GM12878 (cell line): ENCODE measurements around the gene UBE2E1. TPM values are rescaled to one million over a fixed set of nuclear protein-coding genes. Genes with fewer than 3 reads are reported as not detected.

Source experiments
- ATAC-seq: fragments of 200-7000 bp; cut with Tn5 transposase; 3 replicates; pipeline ENCODE4 v1.9.1; 2020; ENCODE audit warnings: mild to moderate bottlenecking, moderate library complexity
- BruUV-seq: library from RNA; stranded (reverse); fragments of 400-500 nt; replicated peaks from 2 replicates; lab custom pipeline; 2021; lab: Mats Ljungman, UMichigan
- CTCF ChIA-PET: fragments of 300-600 bp; sonication (Branson Sonifier 250); formaldehyde crosslinking; extraction: SDS; loops from one replicate; lab custom pipeline; 2021; ENCODE audit warnings: inconsistent platforms; lab: Yijun Ruan, JAX
- POLR2A ChIA-PET: fragments of 350-600 bp; formaldehyde crosslinking; extraction: SDS; loops from one replicate; lab custom pipeline; 2021; ENCODE audit warnings: inconsistent platforms; lab: Charles Lee
- RAD21 ChIA-PET: fragments of 300-600 bp; sonication (Branson Sonifier 250); formaldehyde crosslinking; loops from one replicate; lab custom pipeline; 2023; ENCODE audit warnings: antibody characterized with exemption; ENCODE audit not compliant: unreplicated experiment; lab: Charles Lee
- SMC1A ChIA-PET: fragments of 300-600 bp; sonication (Branson Sonifier 250); formaldehyde crosslinking; loops from one replicate; lab custom pipeline; 2023; ENCODE audit not compliant: unreplicated experiment, uncharacterized antibody; lab: Charles Lee
- DNase-seq: peaks from one replicate; pipeline ENCODE4 v3.0.0-alpha.2; 2011; ENCODE audit warnings: low read depth, low spot score
- FAIRE-seq: peaks from 3 replicates; lab custom pipeline; 2011; peaks lifted over from hg19 to GRCh38; lab: Jason Lieb, UNC
- H2AFZ ChIP-seq: 2 replicates; pipeline ENCODE4 v1.6.0; 2011; ENCODE audit warnings: low read depth, low read length, control low read depth; ENCODE audit not compliant: control insufficient read depth
- H3K27ac ChIP-seq: 2 replicates; pipeline ENCODE4 v1.5.1; 2011; ENCODE audit warnings: control low read depth; ENCODE audit not compliant: control insufficient read depth, insufficient read depth
- H3K27me3 ChIP-seq, 2 experiments: replicated peaks in 1 of 2; 2 replicates each; pipeline versions ENCODE4 v1.6.0 to v1.6.1; 2011; ENCODE audit warnings: low read length in 1 of 2; ENCODE audit not compliant: control insufficient read depth in 2 of 2, insufficient read depth in 2 of 2
- H3K36me3 ChIP-seq, 2 experiments: 2 replicates each; pipeline ENCODE4 v1.5.1; 2011; ENCODE audit warnings: low read length in 1 of 2; ENCODE audit not compliant: control insufficient read depth in 2 of 2, insufficient read depth in 2 of 2
- H3K4me1 ChIP-seq: 2 replicates; pipeline ENCODE4 v1.6.1; 2011; ENCODE audit warnings: mild to moderate bottlenecking, low read length, moderate library complexity, mixed read lengths; ENCODE audit not compliant: control insufficient read depth, insufficient read depth
- H3K4me2 ChIP-seq: 2 replicates; pipeline ENCODE4 v1.6.0; 2011; ENCODE audit warnings: control low read depth; ENCODE audit not compliant: control insufficient read depth, insufficient read depth
- H3K4me3 ChIP-seq: fragments of 200-600 bp; sonication (generic); 2 replicates; pipeline ENCODE4 v1.5.1; 2016
- H3K79me2 ChIP-seq: 2 replicates; pipeline ENCODE4 v1.6.0; 2011; ENCODE audit warnings: low read length; ENCODE audit not compliant: control insufficient read depth, insufficient read depth
- H3K9ac ChIP-seq: 2 replicates; pipeline ENCODE4 v1.8.0; 2011; ENCODE audit warnings: low read length, control low read depth, mixed read lengths; ENCODE audit not compliant: control insufficient read depth, insufficient read depth
- H3K9me3 ChIP-seq: replicated peaks from 3 replicates; pipeline ENCODE4 v1.5.1; 2011; ENCODE audit warnings: mild to moderate bottlenecking, low read length; ENCODE audit not compliant: control insufficient read depth, insufficient read depth
- H4K20me1 ChIP-seq: 2 replicates; pipeline ENCODE4 v1.6.0; 2011; ENCODE audit not compliant: control insufficient read depth, insufficient read depth
- BHLHE40 ChIP-seq, 2 experiments: fragments of 450-650 bp in 1 of 2; IDR thresholded peaks; 2 replicates each; pipeline ENCODE4 v1.6.1; 2011 to 2017; ENCODE audit warnings: low read depth in 2 of 2, borderline replicate concordance in 1 of 2, improper control_type of control experiment in 1 of 2, low read length in 1 of 2, mild to moderate bottlenecking in 1 of 2
- CBX3 ChIP-seq: fragments of 200-600 bp; sonication (generic); IDR thresholded peaks from 2 replicates; pipeline ENCODE4 v1.6.1; 2016; ENCODE audit warnings: low read depth, borderline replicate concordance
- CEBPB ChIP-seq, 2 experiments: fragments of 150-350 bp in 1 of 2; IDR thresholded peaks; 2 replicates each; pipeline ENCODE4 v1.6.1; 2012 to 2014; ENCODE audit warnings: low read depth in 2 of 2, low read length in 2 of 2, borderline replicate concordance in 1 of 2, inconsistent platforms in 1 of 2
- EZH2 ChIP-seq: IDR thresholded peaks from 2 replicates; pipeline ENCODE4 v1.6.1; 2012; ENCODE audit warnings: low read depth, mild to moderate bottlenecking, control low read depth, inconsistent platforms, low read length, borderline replicate concordance; ENCODE audit not compliant: control insufficient read depth
- FOS ChIP-seq: IDR thresholded peaks from 3 replicates; pipeline ENCODE4 v1.6.1; 2011; ENCODE audit warnings: borderline replicate concordance; ENCODE audit not compliant: insufficient read length; ENCODE audit errors: extremely low read depth
- HDAC2 ChIP-seq: fragments of 200-600 bp; sonication (generic); IDR thresholded peaks from 2 replicates; pipeline ENCODE4 v1.6.1; 2017
- MEF2A ChIP-seq: IDR thresholded peaks from 2 replicates; pipeline ENCODE4 v1.6.1; 2011; ENCODE audit warnings: low read depth, mild to moderate bottlenecking, low read length, moderate library complexity; ENCODE audit not compliant: insufficient read depth
- NR2F1 ChIP-seq: fragments of 450-650 bp; conservative IDR thresholded peaks from 2 replicates; pipeline ENCODE4 v1.6.1; 2017; ENCODE audit warnings: mild to moderate bottlenecking
- RFX5 ChIP-seq: IDR thresholded peaks from 2 replicates; pipeline ENCODE4 v1.6.1; 2011; ENCODE audit warnings: low read depth, low read length, improper control_type of control experiment
- RUNX3 ChIP-seq: IDR thresholded peaks from 2 replicates; pipeline ENCODE4 v1.6.1; 2012; ENCODE audit warnings: low read length, inconsistent platforms
- SMAD1 ChIP-seq: fragments of 450-650 bp; IDR thresholded peaks from 2 replicates; pipeline ENCODE4 v1.6.1; 2018; ENCODE audit warnings: mild to moderate bottlenecking, low read depth; ENCODE audit not compliant: partially characterized antibody
- WGBS: methylation state at CpG from one replicate; pipeline ENCODE4 v1.1.6; 2016; ENCODE audit warnings: low lambda C conversion rate; ENCODE audit not compliant: insufficient replicate concordance, insufficient coverage; ENCODE audit errors: missing lambda C conversion rate; 5-methylcytosine and 5-hydroxymethylcytosine counted together
- in situ Hi-C: fragments of 300-500 bp; cut with MboI; formaldehyde crosslinking; loops from 9 replicates; pipeline ENCODE4 v1.14.3; 2018; ENCODE audit warnings: mixed read lengths
- intact Hi-C: fragments of 100-400 bp; cut with micrococcal nuclease; formaldehyde crosslinking; loops from one replicate; pipeline ENCODE4 v1.14.2; 2022; ENCODE audit not compliant: unreplicated experiment
- polyA plus RNA-seq, 11 experiments: library from polyadenylated mRNA; depleted of rRNA in 4 of 11; unstranded in 6 of 11; stranded (reverse) in 5 of 11; fragments of >200 nt; fragmentation: Nextera tagmentation in 4 of 11; fragmentation: Illumina TruSeq in 1 of 11; extraction: Ambion mirVana in 4 of 11; extraction: Trizol in 1 of 11; gene quantifications; 1 replicate in 1 of 11; 2 replicates in 10 of 11; pipeline versions ENCODE4 v1.2.1 to v1.2.3, GENCODE V29; 2011 to 2016; ENCODE audit warnings: inconsistent platforms in 2 of 11, missing spikeins in 2 of 11, low read depth in 1 of 11
- total RNA-seq, 4 experiments: library from RNA; depleted of rRNA in 3 of 4; stranded (reverse); fragments of >200 nt in 3 of 4; fragmentation: Illumina TruSeq in 1 of 4; extraction: Trizol in 1 of 4; gene quantifications; 2 replicates each; pipeline versions ENCODE4 v1.2.1 to v1.2.3, GENCODE V29; 2013 to 2021

UBE2E1 gene
- total and polyA plus RNA-seq, 10 of the 15 experiments (the other 5 are each of a cell fraction or from before 2014, with no cell fraction given) = 18.7 to 425 (median 147) TPM

- in situ Hi-C loops = no loop called here
- SMC1A ChIA-PET = interaction anchor here (1.0 to 1.1 kb wide), 2 partner anchors 12 to 17 kb away, joined by 3 read pairs; no protein-coding TSS in a partner anchor
- RAD21 ChIA-PET = interaction anchor here (0.9 kb wide), 1 partner anchor 12 kb away, joined by 3 read pairs; no protein-coding TSS in a partner anchor
These were observed 17.9 kb downstream of the UBE2E1 start for GRCh38 chr3:23823620-23824019.

More at GRCh38 chr3:23823620-23824019, 17.9 kb downstream of the UBE2E1 start:
- no peak overlapping the region for H3K9ac ChIP-seq
- no peak overlapping the region for H3K27ac ChIP-seq
- BruUV-seq = no TSS peak
- peaks cover 92% of the 10 kb centered on the region for H3K79me2 ChIP-seq
- no peaks in the 10 kb centered on the region; the same call in 1 of the 2 replicates for H4K20me1 ChIP-seq
- POLR2A ChIA-PET = no interaction called here
- DNase-seq = no peak
- H3K4me3 ChIP-seq = no peak overlapping the region
- no peaks in the 10 kb centered on the region for H3K9me3 ChIP-seq
- no peaks in the 10 kb centered on the region for H3K27me3 ChIP-seq
- WGBS = 97% methylated on average over 3 of the region's 3 CpGs
- no peak overlapping the region for H2AFZ ChIP-seq
- intact Hi-C loops = no loop called here
- no peak for TF ChIP-seq HDAC2
- no peak for TF ChIP-seq SMAD1
- TF ChIP-seq FOS = no peak
- no peak for TF ChIP-seq CEBPB (IDR thresholded peaks at IDR 0.05; ENCODE audit: borderline replicate concordance in 1 of 2, low read depth in 2 of 2, low read length in 2 of 2)
- no peak for TF ChIP-seq MEF2A
- TF ChIP-seq EZH2 = no peak
- TF ChIP-seq BHLHE40 (IDR thresholded peaks at IDR 0.05; ENCODE audit: borderline replicate concordance in 1 of 2, low read depth in 2 of 2, low read length in 1 of 2) = no peak
- TF ChIP-seq NR2F1 = no peak
- TF ChIP-seq RFX5 = no peak
- no peak for TF ChIP-seq RUNX3
- TF ChIP-seq CBX3 = no peak
- TF ChIP-seq, all 136 proteins: peak for 0
- FAIRE-seq (no peak), ATAC-seq (no peak)
- CTCF ChIA-PET = no interaction called here
- Histone ChIP-seq H3K4me2 (0 out of 2 replicates have a peak overlapping the region, but pooled peaks have one; percentile 2), H3K36me3 (peaks cover 0 to 18% of the 10 kb centered on the region in 2 experiments; a peak in 2 of 4 replicates), H3K4me1 (peaks cover 41% of the 10 kb centered on the region)
